DND-41 (cell line): ENCODE measurements around the gene NR3C1.

Experiments
- ATAC-seq: fragments of 200-7000 bp; cut with Tn5 transposase; 3 replicates; pipeline ENCODE4 v1.9.1; 2021; ENCODE audit warnings: low read depth; ENCODE audit not compliant: insufficient read depth
- DNase-seq: peaks from one replicate; pipeline ENCODE4 v3.0.0-alpha.2; 2020
- H2AFZ ChIP-seq: 2 replicates; pipeline ENCODE4 v1.6.0; 2012; ENCODE audit warnings: low read depth, low read length
- H3K27ac ChIP-seq: 2 replicates; pipeline ENCODE4 v1.5.1; 2012; ENCODE audit warnings: low read length, inconsistent platforms
- H3K27me3 ChIP-seq: fragments of 200-600 bp; sonication (generic); 2 replicates; pipeline ENCODE4 v1.6.0; 2012; ENCODE audit warnings: low read length, mild to moderate bottlenecking, inconsistent platforms; ENCODE audit not compliant: insufficient read depth, poor library complexity
- H3K36me3 ChIP-seq: 2 replicates; pipeline ENCODE4 v1.5.1; 2012; ENCODE audit warnings: low read length, inconsistent platforms; ENCODE audit not compliant: insufficient read depth
- H3K4me1 ChIP-seq: 2 replicates; pipeline ENCODE4 v1.5.1; 2012; ENCODE audit warnings: mild to moderate bottlenecking, low read length; ENCODE audit not compliant: insufficient read depth
- H3K4me2 ChIP-seq: 2 replicates; pipeline ENCODE4 v1.6.0; 2012; ENCODE audit warnings: mild to moderate bottlenecking, moderate library complexity, low read length, inconsistent platforms; ENCODE audit not compliant: insufficient read depth
- H3K4me3 ChIP-seq, 2 experiments: fragments of 200-600 bp in 1 of 2; shearing (Covaris generic) in 1 of 2; 2 replicates each; pipeline ENCODE4 v1.5.1; 2012 to 2016; ENCODE audit warnings: inconsistent platforms in 2 of 2, low read length in 2 of 2, mild to moderate bottlenecking in 2 of 2, low read depth in 1 of 2, moderate library complexity in 1 of 2
- H3K79me2 ChIP-seq: 2 replicates; pipeline ENCODE4 v1.6.0; 2012; ENCODE audit warnings: low read length, inconsistent platforms; ENCODE audit not compliant: insufficient read depth
- H3K9ac ChIP-seq: 2 replicates; pipeline ENCODE4 v1.6.0; 2012; ENCODE audit warnings: low read depth, mild to moderate bottlenecking, inconsistent platforms, low read length, moderate library complexity
- H3K9me3 ChIP-seq: 2 replicates; pipeline ENCODE4 v1.5.1; 2012; ENCODE audit warnings: low read length, moderate library complexity, mild to moderate bottlenecking, inconsistent platforms; ENCODE audit not compliant: insufficient read depth, severe bottlenecking
- H4K20me1 ChIP-seq: 2 replicates; pipeline ENCODE4 v1.6.0; 2012; ENCODE audit warnings: low read length; ENCODE audit not compliant: insufficient read depth
- CTCF ChIP-seq: IDR thresholded peaks from 2 replicates; pipeline ENCODE4 v1.5.1; 2012; ENCODE audit warnings: borderline replicate concordance, low read length, moderate library complexity, mild to moderate bottlenecking; ENCODE audit not compliant: poor library complexity, severe bottlenecking; ENCODE audit errors: extremely low read depth
- EZH2 ChIP-seq: IDR thresholded peaks from 3 replicates; pipeline ENCODE4 v1.6.1; 2012; ENCODE audit warnings: borderline replicate concordance, low read depth, mild to moderate bottlenecking, moderate library complexity, low read length, inconsistent platforms; ENCODE audit not compliant: severe bottlenecking

The NR3C1 gene

GRCh38 chr5:143443330-143443729 is 39.8 kb upstream of the NR3C1 start:
- no peak overlapping the region for H3K4me3 ChIP-seq
- DNase-seq (no peak), ATAC-seq (no peak)
- no peak overlapping the region for H3K4me2 ChIP-seq
- H3K79me2 ChIP-seq, result no peaks in the 10 kb centered on the region
- no peaks in the 10 kb centered on the region for H3K36me3 ChIP-seq
- no peaks in the 10 kb centered on the region for H3K27me3 ChIP-seq
- no peak overlapping the region for H3K27ac ChIP-seq
- no peaks in the 10 kb centered on the region for H3K9me3 ChIP-seq
- no peak overlapping the region for H3K9ac ChIP-seq
- peaks cover 3% of the 10 kb centered on the region; the same call in 1 of the 2 replicates for H3K4me1 ChIP-seq
- no peaks in the 10 kb centered on the region for H4K20me1 ChIP-seq
- H2AFZ ChIP-seq, result no peak overlapping the region
- no peak for TF ChIP-seq CTCF
- no peak for TF ChIP-seq EZH2

- ATAC-seq, result no peak
- no peaks in the 10 kb centered on the region for H3K27me3 ChIP-seq
- no peaks in the 10 kb centered on the region for H3K79me2 ChIP-seq
- DNase-seq, result no peak
- no peaks in the 10 kb centered on the region for H3K36me3 ChIP-seq
- H3K4me2 ChIP-seq, result no peak overlapping the region
- no peak for TF ChIP-seq CTCF
- no peak for TF ChIP-seq EZH2
- H3K27ac ChIP-seq, result no peak overlapping the region
- no peaks in the 10 kb centered on the region for H3K9me3 ChIP-seq
- H3K9ac ChIP-seq, result no peak overlapping the region
- H3K4me3 ChIP-seq, result no peak overlapping the region
- H2AFZ ChIP-seq, result no peak overlapping the region
- H4K20me1 ChIP-seq, result no peaks in the 10 kb centered on the region
- no peaks in the 10 kb centered on the region for H3K4me1 ChIP-seq
Measured at GRCh38 chr5:143442385-143442784, 38.9 kb upstream of the NR3C1 start.

- Histone ChIP-seq H3K79me2 (peaks cover 5% of the 10 kb centered on the region; the same call in 1 of the 2 replicates), H3K4me1 (peaks cover 18% of the 10 kb centered on the region), H4K20me1 (no peaks in the 10 kb centered on the region), H3K9ac (no peak overlapping the region), H3K9me3 (no peaks in the 10 kb centered on the region), H2AFZ (no peak overlapping the region), H3K4me2 (no peak overlapping the region), H3K4me3 (no peak overlapping the region), H3K27me3 (no peaks in the 10 kb centered on the region), H3K36me3 (no peaks in the 10 kb centered on the region), H3K27ac (no peak overlapping the region)
- TF ChIP-seq EZH2 (no peak), CTCF (no peak)
- ATAC-seq (no peak), DNase-seq (no peak)
Measured at GRCh38 chr5:143440448-143441115, 37.1 kb upstream of the NR3C1 start.
